GM21619 (cell line): ENCODE results near the gene FAM168A.
"Not testable (repeated sequence)": the region's sequence is repeated elsewhere in the genome, so short reads cannot be mapped to it uniquely, and the experiment has no call there.

ENCODE experiments used
- ATAC-seq: cut with Tn5 transposase; IDR thresholded peaks from one replicate; pipeline ENCODE4 v1.9.1; 2021; ENCODE audit not compliant: unreplicated experiment

Gene FAM168A

GRCh38 chr11:73597336-73597955 is 466 bp downstream of the FAM168A start:
- no peak for ATAC-seq

GRCh38 chr11:73596547-73596946 is 1.4 kb downstream of the FAM168A start:
- no peak for ATAC-seq

GRCh38 chr11:73592640-73593039 is 5.3 kb downstream of the FAM168A start:
- no peak for ATAC-seq

- no peak for ATAC-seq
These were observed 6.2 kb downstream of the FAM168A start for GRCh38 chr11:73591743-73592142.

GRCh38 chr11:73590991-73591390 is 6.9 kb downstream of the FAM168A start:
- ATAC-seq = no peak

- no peak for ATAC-seq
These were observed 11.1 kb downstream of the FAM168A start for GRCh38 chr11:73586791-73587190.

GRCh38 chr11:73585834-73586575 is 11.9 kb downstream of the FAM168A start:
- no peak for ATAC-seq

GRCh38 chr11:73584831-73585230 is 13.1 kb downstream of the FAM168A start:
- ATAC-seq = no peak

- no peak for ATAC-seq
These were observed 15.3 kb downstream of the FAM168A start for GRCh38 chr11:73582653-73583052.

- ATAC-seq = not testable (repeated sequence)
These were observed 17.2 kb downstream of the FAM168A start for GRCh38 chr11:73580749-73581148.

- no peak for ATAC-seq
These were observed 18.1 kb downstream of the FAM168A start for GRCh38 chr11:73579641-73580434.

- ATAC-seq = no peak
These were observed 19.2 kb downstream of the FAM168A start for GRCh38 chr11:73578592-73579185.

- no peak for ATAC-seq
These were observed 20.4 kb downstream of the FAM168A start for GRCh38 chr11:73577496-73577917.

- no peak for ATAC-seq
These were observed 21.7 kb downstream of the FAM168A start for GRCh38 chr11:73576185-73576614.

GRCh38 chr11:73571982-73572381 is 25.9 kb downstream of the FAM168A start:
- ATAC-seq = not testable (repeated sequence)

GRCh38 chr11:73570415-73571114 is 27.3 kb downstream of the FAM168A start:
- ATAC-seq = no peak

GRCh38 chr11:73566977-73567755 is 30.7 kb downstream of the FAM168A start:
- no peak for ATAC-seq

GRCh38 chr11:73566422-73566821 is 31.5 kb downstream of the FAM168A start:
- no peak for ATAC-seq

GRCh38 chr11:73565804-73566203 is 32.1 kb downstream of the FAM168A start:
- no peak for ATAC-seq

- ATAC-seq = no peak
These were observed 33.0 kb downstream of the FAM168A start for GRCh38 chr11:73564903-73565302.
